Measurements from ENCODE around the gene ITGB1BP1.

GRCh38 chr2:9374071-9374730 lies 49.1 kb downstream of the ITGB1BP1 start:
- no peak for TF ChIP-seq GABPA (IDR thresholded peaks at IDR 0.05; ENCODE audit: low read depth)
- no peak for TF ChIP-seq ESRRA (IDR thresholded peaks at IDR 0.05; ENCODE audit: low read length)
- TF ChIP-seq TCF12 (IDR thresholded peaks at IDR 0.05; ENCODE audit: low read depth, low read length), result no peak
- TF ChIP-seq NFYA (IDR thresholded peaks at IDR 0.05; ENCODE audit: borderline replicate concordance, low read depth, low read length), result no peak
- no peak for TF ChIP-seq HDAC2 (IDR thresholded peaks at IDR 0.05)
- TF ChIP-seq CTCF (IDR thresholded peaks at IDR 0.05 in 2 of 3, conservative IDR thresholded peaks at IDR 0.05 in 1 of 3; ENCODE audit: control insufficient read depth in 2 of 3, extremely low read depth in 1 of 3, insufficient read depth in 1 of 3, low read depth in 3 of 3, low read length in 3 of 3), result no peak
- no peak for TF ChIP-seq POLR2A (IDR thresholded peaks at IDR 0.05; ENCODE audit: low read depth, low read length)
- TF ChIP-seq EGR1 (IDR thresholded peaks at IDR 0.05; ENCODE audit: borderline replicate concordance in 1 of 2, low read depth in 2 of 2, low read length in 2 of 2), result no peak
- TF ChIP-seq, protein P1, sequence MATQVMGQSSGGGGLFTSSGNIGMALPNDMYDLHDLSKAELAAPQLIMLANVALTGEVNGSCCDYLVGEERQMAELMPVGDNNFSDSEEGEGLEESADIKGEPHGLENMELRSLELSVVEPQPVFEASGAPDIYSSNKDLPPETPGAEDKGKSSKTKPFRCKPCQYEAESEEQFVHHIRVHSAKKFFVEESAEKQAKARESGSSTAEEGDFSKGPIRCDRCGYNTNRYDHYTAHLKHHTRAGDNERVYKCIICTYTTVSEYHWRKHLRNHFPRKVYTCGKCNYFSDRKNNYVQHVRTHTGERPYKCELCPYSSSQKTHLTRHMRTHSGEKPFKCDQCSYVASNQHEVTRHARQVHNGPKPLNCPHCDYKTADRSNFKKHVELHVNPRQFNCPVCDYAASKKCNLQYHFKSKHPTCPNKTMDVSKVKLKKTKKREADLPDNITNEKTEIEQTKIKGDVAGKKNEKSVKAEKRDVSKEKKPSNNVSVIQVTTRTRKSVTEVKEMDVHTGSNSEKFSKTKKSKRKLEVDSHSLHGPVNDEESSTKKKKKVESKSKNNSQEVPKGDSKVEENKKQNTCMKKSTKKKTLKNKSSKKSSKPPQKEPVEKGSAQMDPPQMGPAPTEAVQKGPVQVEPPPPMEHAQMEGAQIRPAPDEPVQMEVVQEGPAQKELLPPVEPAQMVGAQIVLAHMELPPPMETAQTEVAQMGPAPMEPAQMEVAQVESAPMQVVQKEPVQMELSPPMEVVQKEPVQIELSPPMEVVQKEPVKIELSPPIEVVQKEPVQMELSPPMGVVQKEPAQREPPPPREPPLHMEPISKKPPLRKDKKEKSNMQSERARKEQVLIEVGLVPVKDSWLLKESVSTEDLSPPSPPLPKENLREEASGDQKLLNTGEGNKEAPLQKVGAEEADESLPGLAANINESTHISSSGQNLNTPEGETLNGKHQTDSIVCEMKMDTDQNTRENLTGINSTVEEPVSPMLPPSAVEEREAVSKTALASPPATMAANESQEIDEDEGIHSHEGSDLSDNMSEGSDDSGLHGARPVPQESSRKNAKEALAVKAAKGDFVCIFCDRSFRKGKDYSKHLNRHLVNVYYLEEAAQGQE (IDR thresholded peaks at IDR 0.05; ENCODE audit: low read depth, low read length), result no peak
- TF ChIP-seq, protein P2, sequence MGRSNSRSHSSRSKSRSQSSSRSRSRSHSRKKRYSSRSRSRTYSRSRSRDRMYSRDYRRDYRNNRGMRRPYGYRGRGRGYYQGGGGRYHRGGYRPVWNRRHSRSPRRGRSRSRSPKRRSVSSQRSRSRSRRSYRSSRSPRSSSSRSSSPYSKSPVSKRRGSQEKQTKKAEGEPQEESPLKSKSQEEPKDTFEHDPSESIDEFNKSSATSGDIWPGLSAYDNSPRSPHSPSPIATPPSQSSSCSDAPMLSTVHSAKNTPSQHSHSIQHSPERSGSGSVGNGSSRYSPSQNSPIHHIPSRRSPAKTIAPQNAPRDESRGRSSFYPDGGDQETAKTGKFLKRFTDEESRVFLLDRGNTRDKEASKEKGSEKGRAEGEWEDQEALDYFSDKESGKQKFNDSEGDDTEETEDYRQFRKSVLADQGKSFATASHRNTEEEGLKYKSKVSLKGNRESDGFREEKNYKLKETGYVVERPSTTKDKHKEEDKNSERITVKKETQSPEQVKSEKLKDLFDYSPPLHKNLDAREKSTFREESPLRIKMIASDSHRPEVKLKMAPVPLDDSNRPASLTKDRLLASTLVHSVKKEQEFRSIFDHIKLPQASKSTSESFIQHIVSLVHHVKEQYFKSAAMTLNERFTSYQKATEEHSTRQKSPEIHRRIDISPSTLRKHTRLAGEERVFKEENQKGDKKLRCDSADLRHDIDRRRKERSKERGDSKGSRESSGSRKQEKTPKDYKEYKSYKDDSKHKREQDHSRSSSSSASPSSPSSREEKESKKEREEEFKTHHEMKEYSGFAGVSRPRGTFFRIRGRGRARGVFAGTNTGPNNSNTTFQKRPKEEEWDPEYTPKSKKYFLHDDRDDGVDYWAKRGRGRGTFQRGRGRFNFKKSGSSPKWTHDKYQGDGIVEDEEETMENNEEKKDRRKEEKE (IDR thresholded peaks at IDR 0.05), result no peak
- TF ChIP-seq NRF1 (conservative IDR thresholded peaks at IDR 0.05; ENCODE audit: low read depth, low read length), result no peak
- TF ChIP-seq SUZ12 (IDR thresholded peaks at IDR 0.05; ENCODE audit: unreplicated experiment), result no peak
- TF ChIP-seq, protein P3, sequence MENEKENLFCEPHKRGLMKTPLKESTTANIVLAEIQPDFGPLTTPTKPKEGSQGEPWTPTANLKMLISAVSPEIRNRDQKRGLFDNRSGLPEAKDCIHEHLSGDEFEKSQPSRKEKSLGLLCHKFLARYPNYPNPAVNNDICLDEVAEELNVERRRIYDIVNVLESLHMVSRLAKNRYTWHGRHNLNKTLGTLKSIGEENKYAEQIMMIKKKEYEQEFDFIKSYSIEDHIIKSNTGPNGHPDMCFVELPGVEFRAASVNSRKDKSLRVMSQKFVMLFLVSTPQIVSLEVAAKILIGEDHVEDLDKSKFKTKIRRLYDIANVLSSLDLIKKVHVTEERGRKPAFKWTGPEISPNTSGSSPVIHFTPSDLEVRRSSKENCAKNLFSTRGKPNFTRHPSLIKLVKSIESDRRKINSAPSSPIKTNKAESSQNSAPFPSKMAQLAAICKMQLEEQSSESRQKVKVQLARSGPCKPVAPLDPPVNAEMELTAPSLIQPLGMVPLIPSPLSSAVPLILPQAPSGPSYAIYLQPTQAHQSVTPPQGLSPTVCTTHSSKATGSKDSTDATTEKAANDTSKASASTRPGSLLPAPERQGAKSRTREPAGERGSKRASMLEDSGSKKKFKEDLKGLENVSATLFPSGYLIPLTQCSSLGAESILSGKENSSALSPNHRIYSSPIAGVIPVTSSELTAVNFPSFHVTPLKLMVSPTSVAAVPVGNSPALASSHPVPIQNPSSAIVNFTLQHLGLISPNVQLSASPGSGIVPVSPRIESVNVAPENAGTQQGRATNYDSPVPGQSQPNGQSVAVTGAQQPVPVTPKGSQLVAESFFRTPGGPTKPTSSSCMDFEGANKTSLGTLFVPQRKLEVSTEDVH (IDR thresholded peaks at IDR 0.05; ENCODE audit: low read depth, partially characterized antibody), result no peak

Measured in GM12878 (cell line).